MM.1S (cell line): ENCODE measurements around the gene BFSP1.

Experiments used
- EZH2phosphoT487 ChIP-seq: fragments of 300-600 bp; sonication (generic); IDR thresholded peaks from 2 replicates; pipeline ENCODE4 v1.6.1; 2018; ENCODE audit warnings: antibody characterized with exemption, low read length
- TF ChIP-seq, protein P1 (sequence below): fragments of 300-600 bp; sonication (generic); IDR thresholded peaks from 2 replicates; pipeline ENCODE4 v1.5.1; 2016; ENCODE audit warnings: antibody characterized with exemption, low read length, mixed read lengths

DNA sequence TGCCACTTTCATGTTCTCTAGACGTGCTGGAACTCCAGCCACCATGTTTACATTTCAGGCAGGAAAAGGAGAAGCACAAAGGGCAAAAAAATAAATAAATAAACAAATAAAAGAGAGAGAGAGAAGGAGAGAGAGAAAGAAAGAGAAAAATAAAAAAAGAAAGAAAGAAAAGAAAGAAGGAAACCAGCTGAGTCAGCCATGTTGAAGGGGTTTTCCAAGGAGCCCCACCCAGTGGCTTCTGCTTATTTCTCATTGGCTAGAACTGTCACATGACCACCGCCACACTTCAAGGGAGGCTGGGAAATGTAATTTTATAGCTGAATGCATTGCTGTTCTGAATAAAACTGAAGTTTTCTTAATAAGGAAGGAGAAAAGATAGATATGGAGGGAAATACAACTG, 71.1 kb downstream of the BFSP1 start:
- TF ChIP-seq EZH2phosphoT487: no peak
- TF ChIP-seq, protein P1, sequence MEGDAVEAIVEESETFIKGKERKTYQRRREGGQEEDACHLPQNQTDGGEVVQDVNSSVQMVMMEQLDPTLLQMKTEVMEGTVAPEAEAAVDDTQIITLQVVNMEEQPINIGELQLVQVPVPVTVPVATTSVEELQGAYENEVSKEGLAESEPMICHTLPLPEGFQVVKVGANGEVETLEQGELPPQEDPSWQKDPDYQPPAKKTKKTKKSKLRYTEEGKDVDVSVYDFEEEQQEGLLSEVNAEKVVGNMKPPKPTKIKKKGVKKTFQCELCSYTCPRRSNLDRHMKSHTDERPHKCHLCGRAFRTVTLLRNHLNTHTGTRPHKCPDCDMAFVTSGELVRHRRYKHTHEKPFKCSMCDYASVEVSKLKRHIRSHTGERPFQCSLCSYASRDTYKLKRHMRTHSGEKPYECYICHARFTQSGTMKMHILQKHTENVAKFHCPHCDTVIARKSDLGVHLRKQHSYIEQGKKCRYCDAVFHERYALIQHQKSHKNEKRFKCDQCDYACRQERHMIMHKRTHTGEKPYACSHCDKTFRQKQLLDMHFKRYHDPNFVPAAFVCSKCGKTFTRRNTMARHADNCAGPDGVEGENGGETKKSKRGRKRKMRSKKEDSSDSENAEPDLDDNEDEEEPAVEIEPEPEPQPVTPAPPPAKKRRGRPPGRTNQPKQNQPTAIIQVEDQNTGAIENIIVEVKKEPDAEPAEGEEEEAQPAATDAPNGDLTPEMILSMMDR: no peak
